ENCODE results near the gene DHX15. TPM values are rescaled to one million over a fixed set of nuclear protein-coding genes. Genes with fewer than 3 reads are reported as not detected.

The DHX15 gene
- total and polyA plus RNA-seq, 9 of the 15 experiments (the other 6 are each of a cell fraction or from before 2014, with no cell fraction given), result 165 to 287 (median 208) TPM

DNA sequence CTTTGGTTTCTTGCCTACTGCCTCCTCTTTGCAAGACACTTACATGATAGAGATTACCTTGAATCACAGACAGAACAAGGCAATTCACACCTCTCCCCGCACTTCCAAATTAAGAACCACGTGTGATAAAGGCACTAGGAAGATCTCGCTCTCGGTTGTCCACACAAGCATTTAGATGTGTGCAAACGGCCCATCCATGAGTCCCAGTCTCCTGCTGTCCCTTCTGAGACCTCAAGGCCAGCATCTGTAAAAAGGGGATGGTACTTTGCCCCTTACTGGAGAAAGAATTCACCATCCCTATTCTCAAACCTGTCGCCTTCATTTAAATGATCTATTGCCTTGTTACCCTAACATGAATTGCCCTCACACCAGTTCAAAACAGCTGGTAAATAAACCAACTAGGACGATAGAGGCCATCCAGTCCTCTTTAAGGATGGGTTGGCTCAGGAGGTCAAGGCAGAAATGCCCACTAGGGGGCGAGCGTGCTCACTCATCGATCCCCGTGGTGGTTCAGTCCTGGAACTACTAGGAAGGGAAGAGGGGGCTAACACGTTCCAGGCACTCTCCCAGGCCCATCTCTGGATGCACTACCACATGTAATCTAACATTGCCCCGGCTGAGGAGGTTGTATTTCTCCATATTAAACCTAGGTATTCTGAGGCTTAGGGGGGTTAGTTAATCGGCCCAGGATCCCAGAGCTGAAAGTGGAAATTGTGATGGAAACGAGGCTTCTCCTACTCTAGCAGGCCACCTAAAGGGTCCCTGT, 95.8 kb downstream of the DHX15 start (continued):
- TF ChIP-seq TFAP4 (CRISPR knock-in tag; IDR thresholded peaks at IDR 0.05; ENCODE audit: borderline replicate concordance), result peak; percentile 14; the same call in 1 of the 2 replicates
- TF ChIP-seq STAG1 (CRISPR knock-in tag; IDR thresholded peaks at IDR 0.05; ENCODE audit: borderline replicate concordance), result peak; percentile 37; the same call in 1 of the 2 replicates
- peak; percentile 60 for TF ChIP-seq SMC3 (conservative IDR thresholded peaks at IDR 0.05; ENCODE audit: insufficient read depth, low read depth, low read length)
- TF ChIP-seq XRCC5 (IDR thresholded peaks at IDR 0.05; ENCODE audit: low read depth, low read length), result 0 out of 2 replicates have a peak, but pooled peaks have one; percentile 68
- peak; percentile 63 to 80 for TF ChIP-seq RAD21 (CRISPR knock-in tag; conservative IDR thresholded peaks at IDR 0.05 in 1 of 2, IDR thresholded peaks at IDR 0.05 in 1 of 2)
- TF ChIP-seq MYC (IDR thresholded peaks at IDR 0.05; ENCODE audit: low read depth, low read length), result no peak
- no peak for TF ChIP-seq MYC (CRISPR knock-in tag; IDR thresholded peaks at IDR 0.05; ENCODE audit: borderline replicate concordance, low read depth)
- no peak for TF ChIP-seq RBBP5 (IDR thresholded peaks at IDR 0.05; ENCODE audit: borderline replicate concordance, insufficient read depth, low read length, poor library complexity, severe bottlenecking)
- 0 out of 2 replicates have a peak, but pooled peaks have one; percentile 11 for TF ChIP-seq JUND (IDR thresholded peaks at IDR 0.05; ENCODE audit: borderline replicate concordance, low read depth, low read length)
- TF ChIP-seq JUND (tag; IDR thresholded peaks at IDR 0.05; ENCODE audit: borderline replicate concordance, low read depth, low read length), result no peak
- TF ChIP-seq KDM4B (IDR thresholded peaks at IDR 0.05; ENCODE audit: borderline replicate concordance in 2 of 2, low read depth in 1 of 2), result no peak

Measured in K562 (cell line).